Measurements from ENCODE around the gene SH3GLB1. TPM values are rescaled to one million over a fixed set of nuclear protein-coding genes. Genes with fewer than 3 reads are reported as not detected.

The SH3GLB1 gene
- total RNA-seq, 1 donor from 2014 or later: 28.9 TPM

DNA sequence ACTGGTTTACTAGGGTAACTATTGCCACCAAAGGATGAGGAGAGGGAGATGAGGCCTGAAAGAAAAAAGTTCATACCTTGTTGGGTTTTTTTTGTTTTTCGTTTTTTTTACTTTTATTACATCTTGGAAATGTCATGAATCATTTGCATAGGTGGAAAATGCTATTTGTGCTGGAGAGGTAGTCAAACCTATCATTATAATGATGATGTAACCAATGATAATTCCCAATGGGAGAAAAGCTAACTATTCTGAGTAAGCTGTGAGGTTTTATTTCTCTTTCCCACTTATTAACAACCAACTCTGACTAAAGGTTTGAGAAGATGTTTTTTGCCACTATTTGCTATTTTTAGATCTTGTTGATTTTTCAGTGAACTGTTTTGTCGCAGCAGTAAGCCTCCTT, 29.0 kb downstream of the SH3GLB1 start:
- TF ChIP-seq, protein P1, sequence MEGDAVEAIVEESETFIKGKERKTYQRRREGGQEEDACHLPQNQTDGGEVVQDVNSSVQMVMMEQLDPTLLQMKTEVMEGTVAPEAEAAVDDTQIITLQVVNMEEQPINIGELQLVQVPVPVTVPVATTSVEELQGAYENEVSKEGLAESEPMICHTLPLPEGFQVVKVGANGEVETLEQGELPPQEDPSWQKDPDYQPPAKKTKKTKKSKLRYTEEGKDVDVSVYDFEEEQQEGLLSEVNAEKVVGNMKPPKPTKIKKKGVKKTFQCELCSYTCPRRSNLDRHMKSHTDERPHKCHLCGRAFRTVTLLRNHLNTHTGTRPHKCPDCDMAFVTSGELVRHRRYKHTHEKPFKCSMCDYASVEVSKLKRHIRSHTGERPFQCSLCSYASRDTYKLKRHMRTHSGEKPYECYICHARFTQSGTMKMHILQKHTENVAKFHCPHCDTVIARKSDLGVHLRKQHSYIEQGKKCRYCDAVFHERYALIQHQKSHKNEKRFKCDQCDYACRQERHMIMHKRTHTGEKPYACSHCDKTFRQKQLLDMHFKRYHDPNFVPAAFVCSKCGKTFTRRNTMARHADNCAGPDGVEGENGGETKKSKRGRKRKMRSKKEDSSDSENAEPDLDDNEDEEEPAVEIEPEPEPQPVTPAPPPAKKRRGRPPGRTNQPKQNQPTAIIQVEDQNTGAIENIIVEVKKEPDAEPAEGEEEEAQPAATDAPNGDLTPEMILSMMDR (IDR thresholded peaks at IDR 0.05): no peak
- Histone ChIP-seq H3K27me3 (no peaks in the 10 kb centered on the region), H3K4me1 (no peaks in the 10 kb centered on the region), H3K9me3 (no peaks in the 10 kb centered on the region), H3K36me3 (peaks cover 45 to 54% of the 10 kb centered on the region in 2 donors), H3K27ac (no peak overlapping the region), H3K4me3 (no peak overlapping the region)
- DNase-seq (ENCODE audit: low spot score in 2 of 2): no peak
- intact Hi-C loops (cut with DNase I): no loop called here

DNA sequence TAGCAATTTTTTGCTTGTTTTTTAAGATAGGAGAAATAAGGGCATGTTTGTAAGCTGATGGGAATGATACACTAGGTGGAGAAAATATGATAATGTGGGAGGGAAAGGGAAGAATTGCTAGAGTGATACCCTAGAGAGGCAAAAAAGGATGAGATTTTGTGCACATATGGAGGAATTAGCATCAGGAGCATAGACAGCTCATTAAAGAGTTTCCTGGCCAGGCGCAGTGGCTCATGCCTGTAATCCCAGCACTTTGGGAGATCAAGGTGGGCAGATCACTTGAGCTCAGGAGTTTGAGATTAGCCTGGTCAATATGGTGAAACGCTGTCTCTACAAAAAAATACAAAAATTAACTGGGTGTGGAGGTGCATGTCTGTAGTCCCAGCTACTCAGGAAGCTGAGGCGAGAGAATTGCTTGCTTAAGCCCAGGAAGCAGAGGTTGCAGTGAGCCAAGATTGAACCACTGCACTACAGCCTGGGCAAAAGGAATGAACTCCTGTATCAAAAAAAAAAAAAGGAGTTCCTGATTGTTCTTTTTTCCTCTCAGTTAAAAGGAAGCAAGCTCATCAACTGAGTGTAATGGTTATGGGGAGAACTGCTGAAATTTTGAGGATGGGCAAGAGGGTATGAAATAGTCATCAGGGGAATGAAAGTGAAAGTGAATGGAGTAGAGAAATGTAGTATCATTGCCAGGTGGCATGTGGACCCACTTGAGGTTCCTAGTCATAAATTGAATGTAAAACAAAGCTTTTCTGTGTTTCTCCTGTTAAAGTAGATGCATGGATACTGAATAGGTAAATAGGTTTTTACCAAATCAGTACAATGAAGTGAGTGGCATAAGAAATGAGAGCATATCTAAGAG, 35.5 kb downstream of the SH3GLB1 start:
- Histone ChIP-seq H3K27ac (no peak overlapping the region), H3K9me3 (no peaks in the 10 kb centered on the region), H3K27me3 (no peaks in the 10 kb centered on the region), H3K4me1 (no peaks in the 10 kb centered on the region), H3K4me3 (no peak overlapping the region), H3K36me3 (peaks cover 45 to 60% of the 10 kb centered on the region in 2 donors)
- intact Hi-C loops (cut with DNase I): no loop called here
- DNase-seq (ENCODE audit: low spot score in 2 of 2): no peak
- TF ChIP-seq, protein P1 (IDR thresholded peaks at IDR 0.05): no peak

DNA sequence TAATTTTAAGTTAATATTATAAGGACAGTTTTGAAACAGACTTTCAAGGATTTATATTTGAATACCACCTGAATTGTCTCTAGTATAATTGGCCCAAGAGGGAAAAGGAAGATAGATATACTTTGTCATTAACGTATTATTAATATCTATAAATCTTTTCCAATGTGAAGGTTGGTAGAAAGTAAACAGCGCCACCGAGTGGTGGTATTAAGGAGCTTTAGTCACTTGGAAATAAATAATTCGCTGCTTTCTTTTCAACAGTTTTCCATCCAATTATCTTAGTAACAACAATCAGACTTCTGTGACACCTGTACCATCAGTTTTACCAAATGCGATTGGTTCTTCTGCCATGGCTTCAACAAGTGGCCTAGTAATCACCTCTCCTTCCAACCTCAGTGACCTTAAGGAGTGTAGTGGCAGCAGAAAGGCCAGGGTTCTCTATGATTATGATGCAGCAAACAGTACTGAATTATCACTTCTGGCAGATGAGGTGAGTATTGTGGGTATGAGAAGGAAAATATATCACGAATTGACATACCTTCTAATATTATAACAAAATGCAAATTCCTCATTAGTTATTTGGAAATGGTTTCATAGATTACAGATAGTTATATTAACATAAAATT, 37.7 kb downstream of the SH3GLB1 start:
- no peak for DNase-seq (ENCODE audit: low spot score in 2 of 2)
- H3K4me3 ChIP-seq: no peak overlapping the region
- no peaks in the 10 kb centered on the region for H3K9me3 ChIP-seq
- peaks cover 31 to 50% of the 10 kb centered on the region in 2 donors for H3K36me3 ChIP-seq
- H3K27me3 ChIP-seq: no peaks in the 10 kb centered on the region
- TF ChIP-seq, protein P1 (IDR thresholded peaks at IDR 0.05): peak in 2 of 3 experiments; percentile 49 to 62
- intact Hi-C loops (cut with DNase I): loop anchor here (2.0 kb wide), 1 partner anchor 37 kb away; the partner anchor contains the start of gene SH3GLB1
- no peak overlapping the region for H3K27ac ChIP-seq
- no peaks in the 10 kb centered on the region for H3K4me1 ChIP-seq

DNA sequence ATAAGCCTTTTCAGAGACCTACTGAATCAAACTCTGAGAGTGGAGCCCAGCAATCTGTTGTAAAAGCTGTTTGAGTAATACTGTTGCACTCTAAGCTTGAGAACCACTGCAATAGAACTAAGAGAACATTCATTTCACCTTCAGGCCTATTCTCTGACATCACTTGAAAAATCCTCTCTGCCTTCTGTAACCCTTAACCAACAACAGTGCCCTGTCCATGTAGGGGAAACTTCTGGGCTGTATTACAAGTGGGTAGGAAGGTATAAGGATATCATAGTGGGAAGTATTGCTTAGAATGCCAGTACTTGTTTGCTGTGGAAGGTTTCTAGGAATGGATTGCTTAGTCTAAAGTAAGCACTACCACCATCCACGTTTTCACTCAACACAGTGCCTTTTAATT, 42.9 kb downstream of the SH3GLB1 start:
- TF ChIP-seq, protein P1 (IDR thresholded peaks at IDR 0.05): no peak

DNA sequence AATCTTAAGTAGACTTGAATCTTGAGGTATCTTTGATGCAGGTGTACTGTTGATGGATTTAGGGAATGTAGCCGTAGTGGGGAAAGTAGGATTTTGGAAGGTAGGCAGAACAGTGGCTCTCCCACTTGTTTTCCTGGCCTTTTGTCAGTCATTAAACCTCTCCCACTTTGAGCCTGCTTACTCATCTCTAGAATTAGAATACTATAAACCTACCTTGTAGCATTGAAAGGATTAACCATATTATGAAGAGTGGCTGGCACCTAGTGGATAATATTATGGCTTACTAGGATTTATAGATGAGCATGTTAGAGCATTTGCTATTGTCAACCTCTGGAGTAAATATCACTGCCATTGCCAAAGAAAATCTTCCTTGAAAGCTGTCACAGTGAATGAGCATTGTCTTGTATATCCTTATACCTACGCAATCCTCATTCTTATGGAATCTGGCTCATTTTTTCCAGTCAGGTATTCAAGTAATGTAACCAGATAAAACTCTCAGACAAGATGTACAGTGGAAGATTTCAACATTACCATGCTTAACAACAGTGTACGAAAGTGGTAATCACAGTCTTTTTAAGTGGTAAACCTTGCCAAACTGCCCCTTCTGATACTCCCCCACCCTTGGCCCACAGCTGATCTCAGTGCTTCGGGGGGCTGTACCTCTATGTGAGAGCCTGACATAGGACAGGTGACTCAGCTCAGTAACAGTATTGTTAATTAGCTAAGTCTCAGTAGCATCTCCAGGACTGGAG, 44.4 kb downstream of the SH3GLB1 start:
- TF ChIP-seq, protein P1 (IDR thresholded peaks at IDR 0.05): no peak
- intact Hi-C loops (cut with DNase I): no loop called here

More for the DNA sequence above, 42.9 kb downstream of the SH3GLB1 start:
- Histone ChIP-seq H3K36me3 (peaks cover 18 to 29% of the 10 kb centered on the region in 2 donors), H3K4me1 (no peaks in the 10 kb centered on the region), H3K27me3 (no peaks in the 10 kb centered on the region), H3K4me3 (no peak overlapping the region), H3K9me3 (no peaks in the 10 kb centered on the region), H3K27ac (no peak overlapping the region)
- intact Hi-C loops (cut with DNase I): no loop called here
- DNase-seq (ENCODE audit: low spot score in 2 of 2): no peak

More for the DNA sequence above, 44.4 kb downstream of the SH3GLB1 start:
- H3K27ac ChIP-seq: peak overlapping the region in 1 of 2 donors; percentile 7
- no peak for DNase-seq (ENCODE audit: low spot score in 2 of 2)
- no peaks in the 10 kb centered on the region for H3K4me1 ChIP-seq
- no peak overlapping the region for H3K4me3 ChIP-seq
- no peaks in the 10 kb centered on the region for H3K27me3 ChIP-seq
- peaks cover 7 to 15% of the 10 kb centered on the region in 2 donors for H3K36me3 ChIP-seq
- H3K9me3 ChIP-seq: no peaks in the 10 kb centered on the region

Measured in ascending aorta (tissue), 2 donors.